NCI-H748 (cell line): ENCODE results near the gene MISP.

Experiments
- DNase-seq: peaks from one replicate; lab custom pipeline; 2025; ENCODE audit not compliant: unreplicated experiment; lab: John Stamatoyannopoulos, UW

The MISP gene

GRCh38 chr19:806815-807421 is 56.0 kb downstream of the MISP start:
- DNase-seq = no peak

GRCh38 chr19:807627-808422 is 56.9 kb downstream of the MISP start:
- no peak for DNase-seq

- DNase-seq = no peak
Measured at GRCh38 chr19:808423-808775, 57.5 kb downstream of the MISP start.

- no peak for DNase-seq
Measured at GRCh38 chr19:810077-810855, 59.4 kb downstream of the MISP start.

GRCh38 chr19:810883-811489 is 60.1 kb downstream of the MISP start:
- DNase-seq = no peak

- DNase-seq = no peak
Measured at GRCh38 chr19:811506-812048, 60.7 kb downstream of the MISP start.

- no peak for DNase-seq
Measured at GRCh38 chr19:812049-812746, 61.3 kb downstream of the MISP start.

GRCh38 chr19:812747-813218 is 61.9 kb downstream of the MISP start:
- DNase-seq = no peak

- DNase-seq = no peak
Measured at GRCh38 chr19:813219-814151, 62.6 kb downstream of the MISP start.
